HUES48 (cell line): ENCODE measurements around the gene SLC5A10.

Source experiments
- H3K27ac ChIP-seq: one replicate; pipeline ENCODE4 v1.7.0; 2013; ENCODE audit warnings: low read depth, low read length, inconsistent platforms
- H3K27me3 ChIP-seq: 2 replicates; pipeline ENCODE4 v1.6.1; 2013; ENCODE audit warnings: mild to moderate bottlenecking, low read length; ENCODE audit not compliant: control insufficient read depth, insufficient read depth
- H3K36me3 ChIP-seq: 2 replicates; pipeline ENCODE4 v1.6.1; 2013; ENCODE audit warnings: low read length; ENCODE audit not compliant: control insufficient read depth, insufficient read depth
- H3K4me1 ChIP-seq: 2 replicates; pipeline ENCODE4 v1.6.1; 2013; ENCODE audit warnings: mild to moderate bottlenecking, low read length; ENCODE audit not compliant: control insufficient read depth, insufficient read depth
- H3K4me3 ChIP-seq: 2 replicates; pipeline ENCODE4 v1.5.1; 2013; ENCODE audit warnings: mild to moderate bottlenecking, low read depth, low read length
- H3K9ac ChIP-seq: 2 replicates; pipeline ENCODE4 v1.6.1; 2013; ENCODE audit warnings: mild to moderate bottlenecking, low read depth, low read length, moderate library complexity
- H3K9me3 ChIP-seq: 2 replicates; pipeline ENCODE4 v1.6.1; 2013; ENCODE audit warnings: low read length; ENCODE audit not compliant: control insufficient read depth, insufficient read depth

The SLC5A10 gene

DNA sequence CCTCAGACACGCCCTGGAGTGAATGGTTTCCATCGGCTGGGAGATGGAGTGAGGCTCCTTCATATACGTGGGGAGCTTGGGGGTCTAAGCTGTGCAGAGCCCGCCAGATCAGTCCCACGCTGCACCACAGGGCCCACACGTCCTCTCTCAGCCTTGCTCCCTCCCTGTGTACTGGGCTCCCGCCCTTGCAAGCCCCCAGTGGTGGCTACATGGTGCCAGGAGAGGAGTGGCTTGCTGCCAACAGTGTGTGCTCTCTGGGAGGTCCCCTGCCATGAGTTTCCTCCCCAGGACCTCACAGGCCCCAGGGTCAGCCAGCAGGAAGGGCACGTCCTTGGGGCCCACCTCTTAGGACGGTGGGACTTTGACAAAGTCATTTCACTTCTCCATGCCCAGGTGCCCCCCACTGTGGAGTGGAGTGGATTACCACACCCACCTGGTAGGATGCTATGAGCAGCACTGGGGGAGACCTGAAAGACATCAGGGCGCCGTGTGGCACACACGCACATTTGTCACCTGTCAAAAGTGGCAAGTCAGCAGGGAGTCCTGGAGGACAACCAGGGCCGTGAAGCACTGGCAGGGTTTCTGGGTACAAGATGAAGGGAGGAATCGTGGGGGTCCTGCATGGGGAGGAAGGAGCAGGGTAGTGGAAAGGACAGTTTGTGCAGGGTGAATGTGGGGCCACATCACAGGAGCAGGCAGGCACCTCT lies 13.7 kb downstream of the SLC5A10 start:
- Histone ChIP-seq H3K36me3 (peaks cover 11% of the 10 kb centered on the region), H3K27ac (no peak overlapping the region), H3K4me3 (no peak overlapping the region), H3K27me3 (no peaks in the 10 kb centered on the region), H3K4me1 (peaks cover 21% of the 10 kb centered on the region; the same call in 1 of the 2 replicates), H3K9ac (no peak overlapping the region), H3K9me3 (no peaks in the 10 kb centered on the region)

DNA sequence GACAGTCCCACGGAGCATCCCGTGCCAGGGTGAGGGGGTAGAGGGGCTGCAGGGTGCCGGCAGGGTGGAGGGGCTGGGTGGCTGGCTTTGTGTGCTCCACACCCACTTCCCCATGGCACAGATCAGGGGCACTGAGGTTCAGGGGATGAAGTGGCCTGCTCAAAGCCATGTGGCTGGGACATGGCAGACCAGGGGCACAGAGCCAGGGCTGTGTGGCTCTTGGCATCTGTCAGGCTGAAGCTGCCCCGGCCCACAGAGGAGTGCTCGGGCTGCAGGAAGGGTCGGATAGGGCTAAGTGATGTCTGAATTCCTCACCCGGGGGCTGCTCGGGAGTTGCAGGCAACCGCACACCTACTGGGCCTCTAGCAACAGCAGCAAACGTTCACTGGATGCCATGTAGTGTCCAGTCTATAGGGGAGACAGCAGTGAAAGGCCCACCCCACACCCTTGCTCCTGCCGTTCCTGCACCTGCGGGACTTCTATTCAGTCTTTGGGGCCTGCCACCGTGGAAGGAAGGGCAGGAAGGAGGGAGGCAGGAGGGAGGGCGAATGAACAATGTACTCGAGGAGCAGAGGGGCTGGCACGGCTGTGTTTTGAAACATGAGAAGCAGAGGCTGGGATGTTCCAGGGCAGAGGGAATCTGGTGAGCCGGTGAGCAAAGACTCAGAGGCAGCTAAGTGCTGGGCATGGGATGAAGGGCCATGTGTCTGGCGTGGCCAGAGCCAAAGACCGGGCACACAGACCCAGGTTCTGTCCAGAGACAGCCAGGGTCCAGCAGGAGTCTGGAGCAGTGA lies 15.1 kb downstream of the SLC5A10 start:
- no peaks in the 10 kb centered on the region for H3K9me3 ChIP-seq
- peaks cover 21% of the 10 kb centered on the region; the same call in 1 of the 2 replicates for H3K4me1 ChIP-seq
- H3K4me3 ChIP-seq: no peak overlapping the region
- peaks cover 25% of the 10 kb centered on the region for H3K36me3 ChIP-seq
- H3K27ac ChIP-seq: peak overlapping the region; percentile 53
- H3K9ac ChIP-seq: no peak overlapping the region
- H3K27me3 ChIP-seq: no peaks in the 10 kb centered on the region

DNA sequence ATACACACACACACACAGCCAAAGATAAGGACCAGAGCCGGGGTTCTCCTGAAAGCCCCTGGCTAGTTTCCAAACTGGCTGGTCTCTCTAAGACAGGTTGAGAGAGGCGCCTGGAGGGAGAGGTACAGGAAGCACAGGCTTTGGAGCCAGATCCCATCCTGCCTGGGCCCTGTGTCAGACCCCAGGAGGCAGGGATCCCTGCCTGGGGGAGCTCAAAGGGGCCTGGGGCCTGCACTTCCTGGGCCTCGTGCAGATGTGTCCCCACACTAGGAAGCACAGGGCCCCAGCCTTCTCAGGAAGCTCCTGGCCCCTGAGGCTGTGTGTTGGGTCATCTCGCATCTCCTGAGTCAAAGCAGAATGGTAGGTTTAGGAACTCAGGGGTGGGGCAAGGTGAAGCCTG lies 16.0 kb downstream of the SLC5A10 start:
- Histone ChIP-seq H3K9me3 (no peaks in the 10 kb centered on the region), H3K36me3 (peaks cover 30% of the 10 kb centered on the region), H3K4me3 (no peak overlapping the region), H3K27me3 (no peaks in the 10 kb centered on the region), H3K9ac (no peak overlapping the region), H3K27ac (peak overlapping the region; percentile 42), H3K4me1 (peaks cover 21% of the 10 kb centered on the region; the same call in 1 of the 2 replicates)

DNA sequence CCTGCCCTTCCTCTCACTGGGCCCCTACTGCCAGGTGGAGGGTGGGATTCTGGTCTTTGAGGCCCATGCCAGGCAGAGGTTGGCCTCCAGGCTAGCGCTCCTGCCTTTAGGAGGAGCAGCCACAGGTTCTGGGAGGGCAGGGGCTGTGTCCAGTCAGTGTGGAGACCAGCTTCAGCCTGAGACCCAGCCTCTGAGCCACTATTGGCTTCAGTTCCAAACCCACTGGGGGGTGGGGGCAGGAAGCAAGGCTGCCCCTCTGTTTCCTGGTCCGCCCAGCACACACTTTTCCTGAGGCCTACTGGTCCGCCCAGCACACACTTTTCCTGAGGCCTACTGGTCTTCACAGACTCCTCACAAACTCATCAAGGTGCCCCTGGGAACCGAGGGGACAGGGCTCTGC lies 16.4 kb downstream of the SLC5A10 start:
- Histone ChIP-seq H3K4me3 (no peak overlapping the region), H3K36me3 (peaks cover 35% of the 10 kb centered on the region), H3K9ac (no peak overlapping the region), H3K4me1 (peaks cover 21% of the 10 kb centered on the region; the same call in 1 of the 2 replicates), H3K9me3 (no peaks in the 10 kb centered on the region), H3K27me3 (no peaks in the 10 kb centered on the region), H3K27ac (peak overlapping the region; percentile 42)

DNA sequence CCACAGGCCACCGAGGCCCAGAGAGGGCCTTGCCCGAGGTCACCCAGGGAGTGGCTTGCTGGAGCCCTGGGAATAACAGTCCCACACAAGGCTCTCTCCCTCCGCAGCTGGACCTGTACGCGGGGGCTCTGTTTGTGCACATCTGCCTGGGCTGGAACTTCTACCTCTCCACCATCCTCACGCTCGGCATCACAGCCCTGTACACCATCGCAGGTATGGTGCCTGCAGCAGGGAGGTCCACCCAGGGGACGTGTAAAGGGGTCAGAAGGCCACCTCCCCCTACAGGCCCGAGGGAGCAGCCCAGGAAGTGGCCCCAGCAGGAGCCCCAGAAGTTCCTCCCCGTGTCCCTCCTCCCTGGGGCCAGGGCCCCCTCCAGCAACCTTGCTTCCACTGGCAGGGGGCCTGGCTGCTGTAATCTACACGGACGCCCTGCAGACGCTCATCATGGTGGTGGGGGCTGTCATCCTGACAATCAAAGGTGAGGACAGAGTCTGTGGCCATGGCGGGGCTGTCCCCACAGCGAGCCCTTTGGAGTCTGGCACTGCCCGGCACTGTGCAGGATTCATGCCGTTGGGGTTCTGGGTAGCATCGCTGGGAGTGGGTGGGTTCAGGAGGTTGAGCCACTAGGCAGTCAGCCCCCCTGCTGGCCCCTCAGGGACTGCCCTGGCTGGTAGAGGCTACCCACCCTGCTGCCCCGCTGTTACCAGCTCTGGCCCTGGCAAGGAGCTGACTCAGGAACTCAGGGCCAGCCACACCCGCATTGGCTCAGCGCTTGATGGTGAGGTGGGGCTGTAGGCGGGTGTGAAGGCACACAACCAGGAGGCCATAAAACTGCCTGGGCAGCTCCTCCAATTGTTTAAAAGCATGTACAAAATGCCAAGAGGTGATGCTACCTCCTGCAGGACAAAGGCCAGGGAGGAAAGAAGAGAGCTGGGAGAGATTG lies 17.3 kb downstream of the SLC5A10 start:
- no peak overlapping the region for H3K27ac ChIP-seq

DNA sequence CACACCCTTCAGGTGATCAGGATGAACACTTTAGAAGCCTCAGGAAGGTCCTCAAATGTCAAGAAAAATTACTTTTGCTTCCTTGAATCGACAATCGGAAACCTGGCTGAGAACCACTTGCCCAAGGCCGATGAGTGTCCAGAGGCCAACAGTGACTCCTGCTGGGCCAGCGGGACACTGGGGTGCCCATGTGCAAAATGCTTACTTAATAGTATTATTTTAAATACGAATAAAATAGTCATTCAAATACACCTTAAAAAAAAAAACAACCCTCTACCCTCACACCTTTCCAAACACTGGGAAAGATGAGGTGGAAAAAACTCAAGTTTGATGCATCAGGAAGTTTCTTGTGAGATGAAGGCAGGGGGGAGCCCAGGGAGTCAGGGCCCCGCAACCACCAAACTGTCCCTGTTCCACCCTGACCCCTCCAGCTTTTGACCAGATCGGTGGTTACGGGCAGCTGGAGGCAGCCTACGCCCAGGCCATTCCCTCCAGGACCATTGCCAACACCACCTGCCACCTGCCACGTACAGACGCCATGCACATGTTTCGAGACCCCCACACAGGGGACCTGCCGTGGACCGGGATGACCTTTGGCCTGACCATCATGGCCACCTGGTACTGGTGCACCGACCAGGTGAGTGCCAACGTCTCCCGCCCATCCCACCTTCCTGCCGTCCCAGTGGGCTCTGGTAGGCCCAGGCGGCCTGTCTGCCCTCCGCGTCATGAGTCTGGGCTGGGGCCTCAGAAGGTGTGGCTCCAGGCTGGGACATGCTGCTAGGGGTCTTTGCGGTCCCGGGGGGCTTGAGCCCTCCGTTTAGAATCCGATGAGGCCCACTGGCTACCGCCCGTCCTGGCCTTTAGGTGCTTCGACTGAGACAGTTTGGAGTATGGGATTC lies 18.9 kb downstream of the SLC5A10 start:
- Histone ChIP-seq H3K9me3 (no peaks in the 10 kb centered on the region), H3K27me3 (no peaks in the 10 kb centered on the region), H3K9ac (no peak overlapping the region), H3K27ac (no peak overlapping the region), H3K4me3 (no peak overlapping the region), H3K4me1 (peaks cover 21% of the 10 kb centered on the region; the same call in 1 of the 2 replicates), H3K36me3 (peaks cover 50% of the 10 kb centered on the region)

More for the DNA sequence above, 17.3 kb downstream of the SLC5A10 start:
- Histone ChIP-seq H3K9ac (no peak overlapping the region), H3K4me3 (no peak overlapping the region), H3K27me3 (no peaks in the 10 kb centered on the region), H3K9me3 (no peaks in the 10 kb centered on the region), H3K4me1 (peaks cover 21% of the 10 kb centered on the region; the same call in 1 of the 2 replicates), H3K36me3 (peaks cover 39% of the 10 kb centered on the region)

DNA sequence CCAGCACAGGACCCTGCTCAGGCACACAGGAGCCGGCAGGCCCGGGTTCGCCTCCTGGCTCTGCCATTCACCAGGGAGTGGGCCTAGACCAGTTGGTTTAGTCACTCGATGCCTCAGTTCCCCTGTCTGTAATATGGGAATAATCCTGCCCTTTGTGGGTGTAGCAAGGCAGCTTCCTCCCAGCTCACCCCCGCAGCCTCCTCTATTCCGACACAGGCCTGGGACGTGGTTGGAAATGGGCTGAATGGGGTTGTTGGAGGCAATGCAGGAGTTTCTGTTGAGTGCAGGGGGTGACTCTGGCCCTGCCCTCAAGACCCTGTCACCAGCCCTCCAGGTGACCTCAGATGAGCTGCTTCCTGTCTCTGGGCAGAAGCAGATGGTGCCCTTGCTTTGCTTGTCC lies 19.8 kb downstream of the SLC5A10 start:
- H3K4me3 ChIP-seq: no peak overlapping the region
- no peak overlapping the region for H3K9ac ChIP-seq
- H3K4me1 ChIP-seq: peaks cover 21% of the 10 kb centered on the region; the same call in 1 of the 2 replicates
- peaks cover 57% of the 10 kb centered on the region for H3K36me3 ChIP-seq
- no peaks in the 10 kb centered on the region for H3K27me3 ChIP-seq
- H3K27ac ChIP-seq: no peak overlapping the region
- H3K9me3 ChIP-seq: no peaks in the 10 kb centered on the region

DNA sequence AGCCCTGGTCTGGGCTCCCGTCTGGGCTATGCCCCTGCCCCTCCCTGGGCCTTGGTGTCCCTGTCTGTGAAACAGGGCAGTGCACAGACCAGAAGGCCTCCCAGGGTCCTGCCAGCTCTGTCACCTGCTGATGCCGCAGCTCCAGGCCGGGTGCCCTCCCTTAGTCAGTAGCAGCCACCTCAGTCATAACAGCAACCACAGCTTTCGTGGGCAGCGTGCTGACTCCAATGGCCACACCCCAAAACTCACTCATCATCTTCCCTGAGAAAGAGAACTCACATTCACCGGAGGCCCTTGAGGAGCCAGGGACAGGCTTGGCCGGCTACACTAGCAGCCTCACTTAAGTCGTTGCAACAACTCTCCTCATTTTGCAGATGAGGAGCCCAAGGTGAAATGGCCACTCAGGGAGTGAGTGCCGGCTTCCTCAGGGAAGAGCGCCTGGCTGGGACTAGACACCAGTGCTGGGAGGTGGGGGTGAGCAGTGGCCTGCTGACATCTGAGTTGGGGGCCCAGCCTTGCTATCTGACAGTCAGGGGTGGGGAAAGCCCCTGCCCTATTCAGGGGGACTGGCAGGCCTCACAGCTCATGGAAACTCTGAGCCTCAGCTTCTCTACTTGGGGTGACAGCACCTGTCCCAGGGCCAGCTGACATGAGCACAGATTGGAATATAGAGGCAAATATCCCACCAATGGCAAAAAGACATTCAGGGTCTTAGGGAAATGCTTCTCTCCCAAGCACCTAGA lies 22.6 kb downstream of the SLC5A10 start:
- H3K4me1 ChIP-seq: peaks cover under 1% of the 10 kb centered on the region; the same call in 1 of the 2 replicates
- no peak overlapping the region for H3K27ac ChIP-seq
- H3K4me3 ChIP-seq: no peak overlapping the region
- H3K9me3 ChIP-seq: no peaks in the 10 kb centered on the region
- no peak overlapping the region for H3K9ac ChIP-seq
- H3K36me3 ChIP-seq: peaks cover 84% of the 10 kb centered on the region
- H3K27me3 ChIP-seq: no peaks in the 10 kb centered on the region

DNA sequence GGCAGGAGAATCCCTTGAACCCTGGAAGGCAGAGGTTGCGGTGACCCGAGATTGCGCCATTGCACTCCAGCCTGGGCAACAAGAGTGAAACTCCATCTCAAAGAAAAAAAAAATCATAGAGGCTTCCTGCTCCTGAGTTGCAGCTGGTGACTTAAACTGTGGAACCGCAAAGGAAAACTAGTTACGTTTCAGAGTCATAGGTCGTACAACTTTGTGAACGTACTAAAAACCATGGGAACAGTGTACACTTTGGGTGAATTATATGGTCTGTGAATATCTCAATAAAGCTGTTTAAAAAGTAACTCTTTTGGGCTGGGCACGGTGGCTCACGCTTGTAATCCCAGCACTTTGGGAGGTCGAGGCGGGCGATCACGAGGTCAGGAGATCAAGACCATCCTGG lies 23.6 kb downstream of the SLC5A10 start:
- Histone ChIP-seq H3K9me3 (no peaks in the 10 kb centered on the region), H3K4me3 (no peak overlapping the region), H3K27me3 (no peaks in the 10 kb centered on the region), H3K27ac (no peak overlapping the region), H3K4me1 (no peaks in the 10 kb centered on the region), H3K9ac (no peak overlapping the region), H3K36me3 (peaks cover 83% of the 10 kb centered on the region)
